ENCODE results near the gene NGDN.

Gene NGDN

DNA sequence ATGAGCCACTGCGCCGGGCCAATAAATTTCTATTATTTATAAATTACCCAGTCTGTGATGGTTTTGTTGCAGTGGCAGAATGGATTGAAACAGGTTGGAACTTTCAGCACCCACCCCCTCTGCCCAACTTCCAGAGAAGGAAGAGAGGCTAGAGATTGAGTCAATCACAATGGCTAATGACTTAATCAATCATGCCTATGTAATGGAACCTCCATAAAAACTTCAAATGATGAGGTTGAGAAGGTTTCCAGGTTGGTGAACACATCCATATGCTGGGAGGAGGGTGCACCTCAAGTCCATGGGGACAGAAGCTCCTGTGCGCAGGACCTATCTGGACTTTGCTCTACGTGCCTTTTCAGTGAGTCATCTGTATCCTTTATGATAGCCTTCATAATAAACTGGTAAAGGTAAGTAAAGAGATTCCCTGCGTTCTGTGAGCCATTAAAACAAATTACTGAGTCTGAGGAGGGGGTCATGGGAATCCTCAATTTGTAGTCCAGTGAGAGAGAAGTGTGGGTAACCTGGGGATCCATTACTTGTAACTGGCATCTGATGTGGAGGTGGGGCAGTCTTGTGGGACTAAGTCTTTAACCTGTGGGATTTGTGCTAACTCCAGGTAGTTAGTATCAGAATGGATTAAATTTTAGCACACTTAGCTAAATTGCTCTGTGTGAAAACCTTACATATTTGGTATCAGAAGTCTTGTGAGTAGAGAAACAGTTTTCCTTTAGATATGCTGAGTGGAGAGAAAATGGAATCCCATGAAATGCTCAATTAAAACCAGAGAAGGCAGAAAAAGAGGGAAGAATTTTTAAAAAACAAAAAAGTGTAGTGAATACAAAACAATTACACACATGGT is 11.7 kb upstream of the NGDN start:
- Mint-ChIP-seq H3K36me3 (ENCODE audit: low read depth) (no peaks in the 10 kb centered on the region), H3K27ac (no peak overlapping the region), H3K9me3 (no peaks in the 10 kb centered on the region), H3K27me3 (ENCODE audit: low read depth) (no peaks in the 10 kb centered on the region), H3K4me1 (no peaks in the 10 kb centered on the region), H3K4me3 (no peak overlapping the region)
- TF ChIP-seq, protein P1, sequence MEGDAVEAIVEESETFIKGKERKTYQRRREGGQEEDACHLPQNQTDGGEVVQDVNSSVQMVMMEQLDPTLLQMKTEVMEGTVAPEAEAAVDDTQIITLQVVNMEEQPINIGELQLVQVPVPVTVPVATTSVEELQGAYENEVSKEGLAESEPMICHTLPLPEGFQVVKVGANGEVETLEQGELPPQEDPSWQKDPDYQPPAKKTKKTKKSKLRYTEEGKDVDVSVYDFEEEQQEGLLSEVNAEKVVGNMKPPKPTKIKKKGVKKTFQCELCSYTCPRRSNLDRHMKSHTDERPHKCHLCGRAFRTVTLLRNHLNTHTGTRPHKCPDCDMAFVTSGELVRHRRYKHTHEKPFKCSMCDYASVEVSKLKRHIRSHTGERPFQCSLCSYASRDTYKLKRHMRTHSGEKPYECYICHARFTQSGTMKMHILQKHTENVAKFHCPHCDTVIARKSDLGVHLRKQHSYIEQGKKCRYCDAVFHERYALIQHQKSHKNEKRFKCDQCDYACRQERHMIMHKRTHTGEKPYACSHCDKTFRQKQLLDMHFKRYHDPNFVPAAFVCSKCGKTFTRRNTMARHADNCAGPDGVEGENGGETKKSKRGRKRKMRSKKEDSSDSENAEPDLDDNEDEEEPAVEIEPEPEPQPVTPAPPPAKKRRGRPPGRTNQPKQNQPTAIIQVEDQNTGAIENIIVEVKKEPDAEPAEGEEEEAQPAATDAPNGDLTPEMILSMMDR (IDR thresholded peaks at IDR 0.05; ENCODE audit: unreplicated experiment in 3 of 3): no peak

DNA sequence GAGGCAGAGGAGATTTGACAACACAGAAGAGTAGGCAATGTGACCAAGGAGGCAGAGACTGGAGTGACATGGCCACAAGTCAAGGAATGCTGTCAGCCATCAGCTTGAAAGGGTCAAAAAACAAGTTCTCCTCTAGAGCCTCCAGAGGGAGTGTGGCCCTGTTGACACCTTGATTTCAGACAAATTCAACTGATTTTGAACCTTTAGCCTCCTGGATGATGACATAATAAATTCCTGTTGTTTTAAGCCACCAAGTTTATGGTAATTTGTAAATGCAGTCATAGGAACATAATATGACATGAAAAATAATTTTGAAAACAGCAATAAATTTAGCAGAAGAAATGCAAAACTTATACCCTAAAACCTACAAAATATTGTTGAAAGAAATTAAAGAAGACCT is 8.5 kb upstream of the NGDN start:
- Mint-ChIP-seq H3K27ac (no peak overlapping the region), H3K4me3 (no peak overlapping the region), H3K9me3 (no peaks in the 10 kb centered on the region), H3K27me3 (ENCODE audit: low read depth) (no peaks in the 10 kb centered on the region), H3K36me3 (ENCODE audit: low read depth) (no peaks in the 10 kb centered on the region), H3K4me1 (no peaks in the 10 kb centered on the region)
- TF ChIP-seq, protein P1 (IDR thresholded peaks at IDR 0.05; ENCODE audit: unreplicated experiment in 3 of 3): no peak

DNA sequence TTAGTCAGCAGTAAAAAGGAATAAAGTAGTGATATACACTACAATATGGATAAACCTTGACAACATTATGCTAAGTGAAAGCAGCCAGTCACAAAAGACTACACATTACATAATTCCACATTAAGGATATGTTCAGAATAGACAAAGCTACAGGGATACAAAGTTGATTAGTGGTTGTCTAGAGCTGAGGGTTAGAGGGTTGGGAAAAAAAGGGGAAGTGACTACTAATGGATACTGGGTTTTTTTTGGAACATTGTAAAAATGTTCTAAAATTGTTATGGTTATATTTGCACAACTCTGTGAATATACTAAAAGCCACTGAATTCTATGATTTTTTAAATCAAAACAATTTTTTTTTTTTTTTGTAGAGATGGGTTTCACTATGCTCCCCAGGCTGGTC is 4.8 kb upstream of the NGDN start:
- TF ChIP-seq, protein P1 (IDR thresholded peaks at IDR 0.05; ENCODE audit: unreplicated experiment in 3 of 3): no peak
- Mint-ChIP-seq H3K9me3 (no peaks in the 10 kb centered on the region), H3K4me3 (no peak overlapping the region), H3K27me3 (ENCODE audit: low read depth) (no peaks in the 10 kb centered on the region), H3K36me3 (ENCODE audit: low read depth) (no peaks in the 10 kb centered on the region), H3K27ac (no peak overlapping the region), H3K4me1 (no peaks in the 10 kb centered on the region)

DNA sequence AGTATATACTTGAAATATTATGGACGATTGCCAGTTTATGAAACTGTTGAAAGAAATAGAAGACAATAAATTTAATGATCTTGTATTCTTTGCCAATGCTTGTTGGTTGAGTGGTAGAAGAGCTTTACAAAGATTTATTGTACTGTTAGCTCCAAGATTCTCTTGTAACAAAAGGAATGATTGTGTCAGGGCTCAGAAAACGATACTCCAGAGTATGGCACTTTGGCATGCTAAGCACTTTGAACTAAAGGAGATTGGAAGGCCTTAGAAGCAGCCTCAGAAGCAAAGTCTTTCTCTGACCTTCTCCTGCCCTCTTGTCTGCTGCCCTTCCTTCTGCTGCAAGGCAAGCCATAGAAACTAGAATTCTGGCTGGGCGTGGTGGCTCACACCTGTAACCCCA is 4.2 kb upstream of the NGDN start:
- H3K27ac Mint-ChIP-seq: no peak overlapping the region

DNA sequence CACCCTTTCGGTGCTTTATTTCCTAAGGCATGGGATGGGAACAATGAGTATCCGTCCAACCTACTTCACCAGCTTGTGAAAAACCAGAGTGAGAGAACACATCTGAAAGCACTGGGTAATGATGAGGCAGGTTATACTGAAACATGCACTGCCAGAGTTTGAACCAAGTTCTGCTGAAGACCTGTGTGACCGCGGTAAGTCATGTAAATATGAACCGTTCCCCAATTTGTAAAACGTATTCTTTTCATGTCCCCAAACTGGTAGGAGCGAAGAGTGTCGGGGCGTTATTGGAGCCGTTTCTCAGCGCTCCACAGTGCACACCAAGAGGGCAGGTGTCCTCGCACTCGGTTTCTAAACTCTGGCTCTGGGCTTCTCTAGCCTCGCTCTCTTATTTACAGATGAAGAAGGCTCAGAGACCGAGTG is 788 bp upstream of the NGDN start:
- Mint-ChIP-seq H3K27me3 (ENCODE audit: low read depth) (no peaks in the 10 kb centered on the region), H3K4me1 (no peaks in the 10 kb centered on the region), H3K9me3 (no peaks in the 10 kb centered on the region), H3K27ac (no peak overlapping the region), H3K36me3 (ENCODE audit: low read depth) (peaks cover 11% of the 10 kb centered on the region), H3K4me3 (no peak overlapping the region)
- TF ChIP-seq, protein P1 (IDR thresholded peaks at IDR 0.05; ENCODE audit: unreplicated experiment in 3 of 3): no peak

More for the DNA sequence above, 4.2 kb upstream of the NGDN start:
- no peaks in the 10 kb centered on the region for H3K27me3 Mint-ChIP-seq (ENCODE audit: low read depth)
- TF ChIP-seq, protein P1 (IDR thresholded peaks at IDR 0.05; ENCODE audit: unreplicated experiment in 3 of 3): no peak
- H3K9me3 Mint-ChIP-seq: no peaks in the 10 kb centered on the region
- H3K36me3 Mint-ChIP-seq (ENCODE audit: low read depth): no peaks in the 10 kb centered on the region
- H3K4me3 Mint-ChIP-seq: no peak overlapping the region
- no peaks in the 10 kb centered on the region for H3K4me1 Mint-ChIP-seq

DNA sequence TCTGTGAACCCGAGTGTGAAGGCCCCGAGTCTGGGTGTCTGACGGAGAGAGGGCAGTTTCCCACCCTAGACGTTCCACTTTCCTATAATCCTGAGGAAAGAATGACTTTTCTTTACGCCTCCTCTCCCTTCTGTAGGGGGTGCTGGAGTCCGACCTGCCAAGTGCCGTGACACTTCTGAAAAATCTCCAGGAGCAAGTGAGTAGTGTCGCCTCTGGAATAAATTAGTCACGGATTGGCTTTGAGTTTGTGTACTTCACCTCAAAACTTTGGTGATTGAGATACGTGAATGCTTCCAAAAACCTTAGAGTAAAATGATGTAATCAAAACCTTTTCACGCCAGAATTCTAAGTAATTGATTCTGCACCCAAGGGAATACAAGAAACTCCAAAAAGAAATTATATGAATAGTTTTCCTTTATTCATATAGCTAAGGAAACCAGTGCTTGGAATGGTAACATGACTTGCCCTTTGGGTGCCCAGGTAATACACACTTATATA is 452 bp downstream of the NGDN start:
- Mint-ChIP-seq H3K4me1 (no peaks in the 10 kb centered on the region), H3K36me3 (ENCODE audit: low read depth) (peaks cover 19% of the 10 kb centered on the region), H3K4me3 (no peak overlapping the region), H3K27me3 (ENCODE audit: low read depth) (no peaks in the 10 kb centered on the region), H3K9me3 (no peaks in the 10 kb centered on the region), H3K27ac (no peak overlapping the region)
- TF ChIP-seq, protein P1 (IDR thresholded peaks at IDR 0.05; ENCODE audit: unreplicated experiment in 3 of 3): no peak
